Cardiac muscle cell (in vitro differentiated cells and primary cell): ENCODE data around the gene BRD1. TPM values are rescaled to one million over a fixed set of nuclear protein-coding genes. Genes with fewer than 3 reads are reported as not detected.

Experiments
- DNase-seq, 2 donors: peaks; one replicate each; pipeline versions ENCODE4 v3.0.0 to v3.0.0-alpha.2; 2010 to 2017; ENCODE audit warnings: low read depth in 1 of 2, low spot score in 1 of 2
- H3K27ac ChIP-seq: fragments of 200-600 bp; sonication (generic); 2 replicates; pipeline ENCODE4 v1.5.1; 2016
- H3K27me3 ChIP-seq: fragments of 200-600 bp; sonication (generic); 2 replicates; pipeline ENCODE4 v1.6.0; 2016; ENCODE audit warnings: control low read depth
- H3K36me3 ChIP-seq: fragments of 200-600 bp; sonication (generic); 2 replicates; pipeline ENCODE4 v1.5.1; 2016; ENCODE audit warnings: control low read depth
- H3K4me1 ChIP-seq: fragments of 200-600 bp; sonication (generic); 2 replicates; pipeline ENCODE4 v1.8.1; 2017; ENCODE audit warnings: low read depth, mild to moderate bottlenecking, mixed run types
- H3K4me3 ChIP-seq: fragments of 200-600 bp; sonication (generic); 2 replicates; pipeline ENCODE4 v1.5.1; 2016; ENCODE audit warnings: mild to moderate bottlenecking
- H3K9me3 ChIP-seq: fragments of 200-600 bp; sonication (generic); 2 replicates; pipeline ENCODE4 v1.5.1; 2017; ENCODE audit warnings: low read depth, mild to moderate bottlenecking, control low read depth
- polyA plus RNA-seq: library from polyadenylated mRNA; unstranded; fragments of >200 nt; fragmentation: Nextera tagmentation; extraction: Ambion mirVana; gene quantifications from 2 replicates; pipeline ENCODE4 v1.2.1, GENCODE V29; 2016
- total RNA-seq: library from RNA; depleted of rRNA; stranded (reverse); fragments of >200 nt; gene quantifications from 2 replicates; pipeline ENCODE4 v1.2.3, GENCODE V29; 2016
- TF ChIP-seq, protein P1 (sequence below): IDR thresholded peaks from 2 replicates; pipeline ENCODE4 v1.5.1; 2012; ENCODE audit warnings: low read depth, mild to moderate bottlenecking, low read length

BRD1 gene
- total RNA-seq (40.9 and 42.9 TPM in 2 replicates), polyA plus RNA-seq (25.8 and 27.1 TPM in 2 replicates)

- peak; percentile 77 to 84 for DNase-seq
- Histone ChIP-seq H3K4me3 (peak within 1 kb of the TSS; percentile 88), H3K9me3 (no peaks in the 10 kb centered on the region), H3K27me3 (no peaks in the 10 kb centered on the region), H3K27ac (peak within 1 kb of the TSS; percentile 96), H3K36me3 (peaks cover 9% of the 10 kb centered on the region), H3K4me1 (peaks cover 17% of the 10 kb centered on the region)
- TF ChIP-seq, protein P1, sequence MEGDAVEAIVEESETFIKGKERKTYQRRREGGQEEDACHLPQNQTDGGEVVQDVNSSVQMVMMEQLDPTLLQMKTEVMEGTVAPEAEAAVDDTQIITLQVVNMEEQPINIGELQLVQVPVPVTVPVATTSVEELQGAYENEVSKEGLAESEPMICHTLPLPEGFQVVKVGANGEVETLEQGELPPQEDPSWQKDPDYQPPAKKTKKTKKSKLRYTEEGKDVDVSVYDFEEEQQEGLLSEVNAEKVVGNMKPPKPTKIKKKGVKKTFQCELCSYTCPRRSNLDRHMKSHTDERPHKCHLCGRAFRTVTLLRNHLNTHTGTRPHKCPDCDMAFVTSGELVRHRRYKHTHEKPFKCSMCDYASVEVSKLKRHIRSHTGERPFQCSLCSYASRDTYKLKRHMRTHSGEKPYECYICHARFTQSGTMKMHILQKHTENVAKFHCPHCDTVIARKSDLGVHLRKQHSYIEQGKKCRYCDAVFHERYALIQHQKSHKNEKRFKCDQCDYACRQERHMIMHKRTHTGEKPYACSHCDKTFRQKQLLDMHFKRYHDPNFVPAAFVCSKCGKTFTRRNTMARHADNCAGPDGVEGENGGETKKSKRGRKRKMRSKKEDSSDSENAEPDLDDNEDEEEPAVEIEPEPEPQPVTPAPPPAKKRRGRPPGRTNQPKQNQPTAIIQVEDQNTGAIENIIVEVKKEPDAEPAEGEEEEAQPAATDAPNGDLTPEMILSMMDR: no peak
These were observed at the start of gene BRD1 for GRCh38 chr22:49827853-49828598. Gene BRD1 (minus strand): TSS chr22:49827873. CDS start chr22:49824317, 3,556 bp downstream.

DNA sequence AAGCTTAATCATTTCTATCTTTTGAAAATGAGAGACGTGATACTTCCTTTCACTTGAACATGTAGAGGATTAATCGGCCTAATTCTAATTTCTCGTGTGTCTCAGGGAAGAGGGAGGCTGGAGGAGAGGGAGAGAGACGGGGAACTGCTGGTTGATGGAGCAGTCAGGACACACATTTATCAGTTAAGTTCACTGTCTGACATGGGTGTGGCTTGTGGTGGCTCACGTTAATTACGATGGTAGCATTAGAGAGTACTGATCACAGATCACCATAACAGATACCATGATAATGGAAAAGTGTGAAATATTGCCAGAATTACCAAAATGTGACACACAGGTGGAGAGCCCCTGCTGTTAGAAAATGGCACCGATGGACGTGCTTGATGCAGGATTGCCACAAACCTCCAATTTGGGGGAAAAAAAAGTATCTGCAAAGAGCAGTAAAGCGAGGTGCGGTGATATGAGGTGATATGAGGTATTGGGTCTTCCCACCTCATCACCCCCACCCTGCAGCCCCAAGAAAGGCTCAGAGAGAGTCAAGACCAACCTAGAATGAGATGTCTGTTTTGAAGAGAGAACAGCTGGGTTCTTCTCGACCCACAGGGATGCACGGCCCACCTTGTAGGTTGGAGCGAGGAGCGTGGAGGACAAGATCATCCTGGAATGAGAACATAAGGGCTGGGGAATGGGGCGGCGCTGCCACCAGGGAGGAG, 45.7 kb upstream of the BRD1 start:
- no peak for DNase-seq
- Histone ChIP-seq H3K9me3 (no peaks in the 10 kb centered on the region), H3K4me3 (no peak overlapping the region), H3K27ac (no peak overlapping the region), H3K27me3 (no peaks in the 10 kb centered on the region), H3K36me3 (no peaks in the 10 kb centered on the region), H3K4me1 (no peaks in the 10 kb centered on the region)
- TF ChIP-seq, protein P1: no peak

DNA sequence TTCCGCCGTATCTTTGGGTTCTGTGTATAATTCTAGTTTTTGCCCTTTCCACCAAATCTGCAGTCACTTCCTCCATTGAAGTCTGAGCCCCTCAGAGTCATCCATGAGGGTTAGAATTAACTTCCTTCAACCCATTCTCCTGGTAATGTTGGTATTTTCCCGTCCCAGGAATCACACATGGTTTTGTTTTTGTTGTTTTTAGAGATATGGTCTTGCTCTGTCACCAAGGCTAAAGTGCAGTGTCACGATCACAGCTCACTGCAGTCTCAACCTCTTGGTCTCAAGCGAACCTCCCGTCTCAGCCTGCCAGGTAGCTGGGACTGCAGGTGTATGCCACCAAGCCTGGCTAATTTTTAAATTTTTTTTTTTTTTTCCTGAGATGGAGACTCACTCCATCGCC, 44.7 kb upstream of the BRD1 start:
- Histone ChIP-seq H3K9me3 (no peaks in the 10 kb centered on the region), H3K27ac (no peak overlapping the region), H3K36me3 (no peaks in the 10 kb centered on the region), H3K27me3 (no peaks in the 10 kb centered on the region), H3K4me1 (no peaks in the 10 kb centered on the region), H3K4me3 (no peak overlapping the region)
- TF ChIP-seq, protein P1: no peak
- DNase-seq: no peak

DNA sequence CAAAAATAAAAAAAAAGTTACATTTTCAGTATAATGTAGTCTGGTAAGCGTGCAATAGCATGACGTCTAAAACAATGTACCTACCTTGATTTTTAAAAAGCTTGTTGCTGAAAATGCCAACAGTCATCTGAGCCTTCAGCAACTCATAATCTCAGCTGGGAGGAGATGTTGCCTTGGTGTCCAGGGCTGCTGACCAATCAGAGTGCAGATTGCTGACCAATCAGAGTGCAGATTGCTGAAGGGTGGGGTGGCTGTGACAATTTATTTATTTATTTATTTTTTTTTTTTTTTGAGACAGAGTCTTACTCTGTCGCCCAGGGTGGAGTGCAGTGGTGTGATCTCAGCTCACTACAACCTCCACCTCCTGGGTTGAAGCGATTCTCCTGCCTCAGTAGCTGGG, 43.8 kb upstream of the BRD1 start:
- Histone ChIP-seq H3K9me3 (no peaks in the 10 kb centered on the region), H3K27me3 (no peaks in the 10 kb centered on the region), H3K4me3 (no peak overlapping the region), H3K4me1 (no peaks in the 10 kb centered on the region), H3K27ac (no peak overlapping the region), H3K36me3 (no peaks in the 10 kb centered on the region)
- TF ChIP-seq, protein P1: no peak
- peak in 1 of 2 donors; percentile 8 for DNase-seq

- no peaks in the 10 kb centered on the region for H3K36me3 ChIP-seq
- no peak overlapping the region for H3K4me3 ChIP-seq
- H3K4me1 ChIP-seq: no peaks in the 10 kb centered on the region
- TF ChIP-seq, protein P1: no peak
- DNase-seq: no peak
- no peak overlapping the region for H3K27ac ChIP-seq
- H3K9me3 ChIP-seq: no peaks in the 10 kb centered on the region
- no peaks in the 10 kb centered on the region for H3K27me3 ChIP-seq
These were observed 42.4 kb upstream of the BRD1 start for GRCh38 chr22:49869845-49870712.
